Epithelial cell of proximal tubule (primary cell): ENCODE measurements around the gene MORN3. TPM values are rescaled to one million over a fixed set of nuclear protein-coding genes. Genes with fewer than 3 reads are reported as not detected.

ENCODE experiments used
- DNase-seq: peaks from one replicate; pipeline ENCODE4 v3.0.0-alpha.2; 2011; ENCODE audit warnings: low read depth
- H3K4me3 ChIP-seq: 2 replicates; pipeline ENCODE4 v1.5.1; 2011; ENCODE audit warnings: low read depth, mild to moderate bottlenecking, low read length
- CTCF ChIP-seq: conservative IDR thresholded peaks from 2 replicates; pipeline ENCODE4 v1.5.1; 2012; ENCODE audit warnings: low read depth, mild to moderate bottlenecking, low read length
- total RNA-seq: library from RNA; depleted of rRNA; stranded (reverse); fragments of >200 nt; gene quantifications from 2 replicates; pipeline ENCODE4 v1.2.3, GENCODE V29; 2015

The MORN3 gene
- total RNA-seq, 1 donor from 2014 or later, result 0.81 TPM

- no peak overlapping the region for H3K4me3 ChIP-seq
- no peak for TF ChIP-seq CTCF
- DNase-seq, result no peak
Measured at GRCh38 chr12:121618659-121619233, 50.7 kb downstream of the MORN3 start.

- no peak overlapping the region for H3K4me3 ChIP-seq
- no peak for TF ChIP-seq CTCF
- no peak for DNase-seq
Measured at GRCh38 chr12:121614872-121615467, 54.5 kb downstream of the MORN3 start.

- TF ChIP-seq CTCF, result no peak
- H3K4me3 ChIP-seq, result no peak overlapping the region
- DNase-seq, result no peak
Measured at GRCh38 chr12:121613462-121613861, 56.0 kb downstream of the MORN3 start.

- TF ChIP-seq CTCF, result no peak
- H3K4me3 ChIP-seq, result no peak overlapping the region
- DNase-seq, result no peak
Measured at GRCh38 chr12:121611306-121611705, 58.1 kb downstream of the MORN3 start.

GRCh38 chr12:121610239-121611149 lies 59.0 kb downstream of the MORN3 start:
- TF ChIP-seq CTCF, result no peak
- H3K4me3 ChIP-seq, result no peak overlapping the region
- no peak for DNase-seq

- no peak for DNase-seq
- no peak for TF ChIP-seq CTCF
- H3K4me3 ChIP-seq, result no peak overlapping the region
Measured at GRCh38 chr12:121608301-121608700, 61.2 kb downstream of the MORN3 start.

- H3K4me3 ChIP-seq, result no peak overlapping the region
- no peak for TF ChIP-seq CTCF
- DNase-seq, result no peak
Measured at GRCh38 chr12:121603581-121603980, 65.9 kb downstream of the MORN3 start.
